ENCODE results near the gene CD1B.
"Not testable (repeated sequence)": the region's sequence is repeated elsewhere in the genome, so short reads cannot be mapped to it uniquely, and the experiment has no call there.

CD1B gene

GRCh38 chr1:158357441-158357840 lies 26.1 kb upstream of the CD1B start:
- DNase-seq (ENCODE audit: low read depth): no peak
- no peak for TF ChIP-seq CTCF (IDR thresholded peaks at IDR 0.05; ENCODE audit: control insufficient read depth, insufficient read depth, low read depth, low read length, missing control alignments)
- H3K4me3 ChIP-seq (ENCODE audit: control insufficient read depth, low read depth, low read length): no peak overlapping the region

- no peak overlapping the region for H3K4me3 ChIP-seq (ENCODE audit: control insufficient read depth, low read depth, low read length)
- no peak for TF ChIP-seq CTCF (IDR thresholded peaks at IDR 0.05; ENCODE audit: control insufficient read depth, insufficient read depth, low read depth, low read length, missing control alignments)
- no peak for DNase-seq (ENCODE audit: low read depth)
Measured at GRCh38 chr1:158356616-158357015, 25.3 kb upstream of the CD1B start.

- TF ChIP-seq CTCF (IDR thresholded peaks at IDR 0.05; ENCODE audit: control insufficient read depth, insufficient read depth, low read depth, low read length, missing control alignments): no peak
- H3K4me3 ChIP-seq (ENCODE audit: control insufficient read depth, low read depth, low read length): no peak overlapping the region
Measured at GRCh38 chr1:158355773-158356285, 24.5 kb upstream of the CD1B start.

GRCh38 chr1:158354255-158354654 lies 22.9 kb upstream of the CD1B start:
- TF ChIP-seq CTCF (IDR thresholded peaks at IDR 0.05; ENCODE audit: control insufficient read depth, insufficient read depth, low read depth, low read length, missing control alignments): no peak
- H3K4me3 ChIP-seq (ENCODE audit: control insufficient read depth, low read depth, low read length): no peak overlapping the region
- DNase-seq (ENCODE audit: low read depth): no peak

More at GRCh38 chr1:158355773-158356285, 24.5 kb upstream of the CD1B start:
- no peak for DNase-seq (ENCODE audit: low read depth)

GRCh38 chr1:158353303-158354075 lies 22.2 kb upstream of the CD1B start, which contains the start of gene CD1E:
Gene CD1E, plus strand, starts transcription at chr1:158353894. Its CDS starts 95 bp downstream, at chr1:158353989.
- DNase-seq (ENCODE audit: low read depth): no peak
- no peak for TF ChIP-seq CTCF (IDR thresholded peaks at IDR 0.05; ENCODE audit: control insufficient read depth, insufficient read depth, low read depth, low read length, missing control alignments)
- H3K4me3 ChIP-seq (ENCODE audit: control insufficient read depth, low read depth, low read length): no peak within 1 kb of the TSS

GRCh38 chr1:158348946-158349345 lies 17.6 kb upstream of the CD1B start:
- H3K4me3 ChIP-seq (ENCODE audit: control insufficient read depth, low read depth, low read length); DNase-seq (ENCODE audit: low read depth): not testable (repeated sequence)

- DNase-seq (ENCODE audit: low read depth); H3K4me3 ChIP-seq (ENCODE audit: control insufficient read depth, low read depth, low read length): not testable (repeated sequence)
Measured at GRCh38 chr1:158336413-158336812, 5.1 kb upstream of the CD1B start.

- DNase-seq (ENCODE audit: low read depth): no peak
- no peak overlapping the region for H3K4me3 ChIP-seq (ENCODE audit: control insufficient read depth, low read depth, low read length)
- no peak for TF ChIP-seq CTCF (IDR thresholded peaks at IDR 0.05; ENCODE audit: control insufficient read depth, insufficient read depth, low read depth, low read length, missing control alignments)
Measured at GRCh38 chr1:158335213-158335532, 3.8 kb upstream of the CD1B start.
